Immature natural killer cell (primary cell): Measurements from ENCODE around the gene CCRL2. TPM values are rescaled to one million over a fixed set of nuclear protein-coding genes. Genes with fewer than 3 reads are reported as not detected.

Experiments
- DNase-seq, 3 donors: peaks; one replicate each; pipeline ENCODE4 v3.0.0; 2022; ENCODE audit warnings: mixed read lengths in 1 of 3
- H3K27ac Mint-ChIP-seq, 6 donors: one replicate each; pipeline ENCODE4 v1.8.0; 2020; ENCODE audit warnings: mixed read lengths in 6 of 6, mild to moderate bottlenecking in 5 of 6, inconsistent platforms in 4 of 6, moderate library complexity in 3 of 6
- H3K27me3 Mint-ChIP-seq, 3 donors: one replicate each; pipeline ENCODE4 v1.8.0; 2020 to 2021; ENCODE audit warnings: low read depth in 3 of 3, mild to moderate bottlenecking in 3 of 3, mixed read lengths in 3 of 3, moderate library complexity in 3 of 3, inconsistent platforms in 1 of 3
- H3K36me3 Mint-ChIP-seq, 3 donors: one replicate each; pipeline ENCODE4 v1.8.0; 2020; ENCODE audit warnings: mixed read lengths in 3 of 3, inconsistent platforms in 2 of 3, mild to moderate bottlenecking in 2 of 3
- H3K4me1 Mint-ChIP-seq, 2 donors: one replicate each; pipeline ENCODE4 v1.8.0; 2020; ENCODE audit warnings: inconsistent platforms in 2 of 2, mild to moderate bottlenecking in 2 of 2, mixed read lengths in 2 of 2, moderate library complexity in 1 of 2
- H3K4me3 Mint-ChIP-seq, 5 donors: one replicate each; pipeline ENCODE4 v1.8.0; 2020; ENCODE audit warnings: mild to moderate bottlenecking in 5 of 5, mixed read lengths in 5 of 5, inconsistent platforms in 3 of 5, moderate library complexity in 3 of 5
- H3K9me3 Mint-ChIP-seq, 6 donors: one replicate each; pipeline ENCODE4 v1.8.0; 2020; ENCODE audit warnings: mild to moderate bottlenecking in 6 of 6, mixed read lengths in 6 of 6, inconsistent platforms in 4 of 6, moderate library complexity in 3 of 6
- polyA plus RNA-seq, 3 donors: library from polyadenylated mRNA; unstranded; fragments of 300-500 nt; fragmentation: Illumina TruSeq; gene quantifications; one replicate each; pipeline ENCODE4 v1.2.3, GENCODE V29; 2021

Gene CCRL2
- polyA plus RNA-seq, 3 donors from 2014 or later, result 1.3 to 2.0 (median 1.4) TPM

GRCh38 chr3:46370839-46371518 lies 36.1 kb upstream of the CCRL2 start, which contains the start of gene CCR5:
CCR5 (plus strand) TSS chr3:46370946; CDS start chr3:46372903, 1,957 bp downstream.
- peaks cover 0 to under 1% (median 0%) of the 10 kb centered on the region in 6 donors for H3K9me3 Mint-ChIP-seq
- DNase-seq, result peak in 1 of 3 donors; percentile 52
- H3K4me3 Mint-ChIP-seq, result peak within 1 kb of the TSS; percentile 60 to 88 (median 72)
- H3K36me3 Mint-ChIP-seq, result no peaks in the 10 kb centered on the region
- H3K4me1 Mint-ChIP-seq, result peaks cover 75 to 91% of the 10 kb centered on the region in 2 donors
- peak within 1 kb of the TSS; percentile 47 to 94 (median 86) for H3K27ac Mint-ChIP-seq
- H3K27me3 Mint-ChIP-seq, result peaks cover 2 to 7% (median 5%) of the 10 kb centered on the region in 3 donors

GRCh38 chr3:46371519-46372340 lies 35.3 kb upstream of the CCRL2 start:
- Mint-ChIP-seq H3K4me1 (peaks cover 76 to 91% of the 10 kb centered on the region in 2 donors), H3K27me3 (peaks cover 2 to 7% (median 2%) of the 10 kb centered on the region in 3 donors)

GRCh38 chr3:46372492-46373359 lies 34.3 kb upstream of the CCRL2 start:
- H3K4me3 Mint-ChIP-seq, result peak overlapping the region; percentile 41 to 88 (median 65)
- peak in 1 of 3 donors; percentile 52 for DNase-seq
- H3K27ac Mint-ChIP-seq, result peak overlapping the region in 3 of 6 donors; percentile 14 to 94 (median 80)
- H3K36me3 Mint-ChIP-seq, result no peaks in the 10 kb centered on the region
- peaks cover 80 to 91% of the 10 kb centered on the region in 2 donors for H3K4me1 Mint-ChIP-seq
- H3K27me3 Mint-ChIP-seq, result peaks cover 2 to 7% (median 2%) of the 10 kb centered on the region in 3 donors
- no peaks in the 10 kb centered on the region for H3K9me3 Mint-ChIP-seq

More at GRCh38 chr3:46371519-46372340, 35.3 kb upstream of the CCRL2 start:
- H3K27ac Mint-ChIP-seq, result peak overlapping the region in 4 of 6 donors; percentile 8 to 94 (median 44)
- no peaks in the 10 kb centered on the region for H3K9me3 Mint-ChIP-seq
- DNase-seq, result no peak
- H3K36me3 Mint-ChIP-seq, result no peaks in the 10 kb centered on the region
- H3K4me3 Mint-ChIP-seq, result peak overlapping the region; percentile 60 to 88 (median 72)

- no peak for DNase-seq
- no peaks in the 10 kb centered on the region for H3K9me3 Mint-ChIP-seq
- peaks cover 2 to 5% (median 2%) of the 10 kb centered on the region in 3 donors for H3K27me3 Mint-ChIP-seq
- no peaks in the 10 kb centered on the region for H3K36me3 Mint-ChIP-seq
- H3K27ac Mint-ChIP-seq, result peak overlapping the region in 5 of 6 donors; percentile 28 to 77 (median 52)
- H3K4me1 Mint-ChIP-seq, result peaks cover 67 to 78% of the 10 kb centered on the region in 2 donors
- H3K4me3 Mint-ChIP-seq, result peak overlapping the region; percentile 2 to 76 (median 51)
Measured at GRCh38 chr3:46374755-46375154, 32.3 kb upstream of the CCRL2 start.

- H3K36me3 Mint-ChIP-seq, result no peaks in the 10 kb centered on the region
- peak overlapping the region in 5 of 6 donors; percentile 46 to 77 (median 70) for H3K27ac Mint-ChIP-seq
- peaks cover 63 to 77% of the 10 kb centered on the region in 2 donors for H3K4me1 Mint-ChIP-seq
- no peaks in the 10 kb centered on the region for H3K9me3 Mint-ChIP-seq
- H3K4me3 Mint-ChIP-seq, result peak overlapping the region in 4 of 5 donors; percentile 8 to 76 (median 38)
- peaks cover 2 to 5% (median 2%) of the 10 kb centered on the region in 3 donors for H3K27me3 Mint-ChIP-seq
- no peak for DNase-seq
Measured at GRCh38 chr3:46375218-46375617, 31.8 kb upstream of the CCRL2 start.

- no peaks in the 10 kb centered on the region for H3K9me3 Mint-ChIP-seq
- peak in 2 of 3 donors; percentile 12 to 17 for DNase-seq
- peaks cover 63 to 77% of the 10 kb centered on the region in 2 donors for H3K4me1 Mint-ChIP-seq
- H3K27ac Mint-ChIP-seq, result peak overlapping the region in 5 of 6 donors; percentile 24 to 77 (median 68)
- no peaks in the 10 kb centered on the region for H3K36me3 Mint-ChIP-seq
- peaks cover 2 to 3% (median 2%) of the 10 kb centered on the region in 3 donors for H3K27me3 Mint-ChIP-seq
- H3K4me3 Mint-ChIP-seq, result peak overlapping the region; percentile 3 to 76 (median 46)
Measured at GRCh38 chr3:46375814-46376213, 31.2 kb upstream of the CCRL2 start.

GRCh38 chr3:46378426-46378942 lies 28.6 kb upstream of the CCRL2 start:
- H3K9me3 Mint-ChIP-seq, result no peaks in the 10 kb centered on the region
- peaks cover 0 to 3% (median 0%) of the 10 kb centered on the region in 3 donors for H3K27me3 Mint-ChIP-seq
- peak; percentile 47 to 65 (median 52) for DNase-seq
- H3K36me3 Mint-ChIP-seq, result no peaks in the 10 kb centered on the region
- H3K4me1 Mint-ChIP-seq, result peaks cover 53 to 63% of the 10 kb centered on the region in 2 donors
- peak overlapping the region in 1 of 6 donors; percentile 43 for H3K27ac Mint-ChIP-seq
- H3K4me3 Mint-ChIP-seq, result no peak overlapping the region

- H3K27ac Mint-ChIP-seq, result peak overlapping the region in 4 of 6 donors; percentile 16 to 70 (median 49)
- H3K36me3 Mint-ChIP-seq, result no peaks in the 10 kb centered on the region
- peaks cover 0 to 1% (median 0%) of the 10 kb centered on the region in 3 donors for H3K27me3 Mint-ChIP-seq
- no peaks in the 10 kb centered on the region for H3K9me3 Mint-ChIP-seq
- H3K4me3 Mint-ChIP-seq, result peak overlapping the region in 2 of 5 donors; percentile 42 to 58
- H3K4me1 Mint-ChIP-seq, result peaks cover 40 to 51% of the 10 kb centered on the region in 2 donors
- peak in 1 of 3 donors; percentile 21 for DNase-seq
Measured at GRCh38 chr3:46380471-46381221, 26.4 kb upstream of the CCRL2 start.

GRCh38 chr3:46381625-46382024 lies 25.4 kb upstream of the CCRL2 start:
- Mint-ChIP-seq H3K36me3 (no peaks in the 10 kb centered on the region), H3K4me3 (no peak overlapping the region), H3K9me3 (no peaks in the 10 kb centered on the region), H3K27ac (peak overlapping the region in 1 of 6 donors; percentile 35), H3K27me3 (peaks cover 0 to 1% (median under 1%) of the 10 kb centered on the region in 3 donors), H3K4me1 (peaks cover 33 to 41% of the 10 kb centered on the region in 2 donors)
- DNase-seq, result no peak

- Mint-ChIP-seq H3K9me3 (no peaks in the 10 kb centered on the region), H3K4me1 (peaks cover 25 to 34% of the 10 kb centered on the region in 2 donors), H3K27ac (peak overlapping the region in 2 of 6 donors; percentile 5 to 55), H3K27me3 (peaks cover 0 to 5% (median 0%) of the 10 kb centered on the region in 3 donors), H3K36me3 (no peaks in the 10 kb centered on the region), H3K4me3 (peak overlapping the region in 1 of 5 donors; percentile 15)
- no peak for DNase-seq
Measured at GRCh38 chr3:46383211-46383950, 23.7 kb upstream of the CCRL2 start.

GRCh38 chr3:46383951-46384330 lies 23.1 kb upstream of the CCRL2 start:
- Mint-ChIP-seq H3K36me3 (no peaks in the 10 kb centered on the region), H3K4me3 (peak overlapping the region in 1 of 5 donors; percentile 15), H3K27me3 (peaks cover 0 to 5% (median 0%) of the 10 kb centered on the region in 3 donors), H3K9me3 (no peaks in the 10 kb centered on the region), H3K4me1 (peaks cover 23 to 31% of the 10 kb centered on the region in 2 donors), H3K27ac (peak overlapping the region in 3 of 6 donors; percentile 1 to 27 (median 5))
- peak in 1 of 3 donors; percentile 21 for DNase-seq
